Dendritic cell treated with granulocyte-macrophage colony-stimulating factor and Interleukin-4, amounts not matched to agents 40 ng/mL and 50 ng/mL, for 4 days (primary cell): ENCODE measurements around the gene FBXL5.

Experiments
- H3K27ac Mint-ChIP-seq: one replicate; pipeline ENCODE4 v1.8.0; 2022; ENCODE audit warnings: mild to moderate bottlenecking, mixed read lengths
- H3K27me3 Mint-ChIP-seq: one replicate; pipeline ENCODE4 v1.8.0; 2022; ENCODE audit warnings: mild to moderate bottlenecking, mixed read lengths
- H3K36me3 Mint-ChIP-seq: one replicate; pipeline ENCODE4 v1.8.0; 2022; ENCODE audit warnings: low read depth, mixed read lengths
- H3K4me1 Mint-ChIP-seq: one replicate; pipeline ENCODE4 v1.8.0; 2022; ENCODE audit warnings: low read depth, mixed read lengths
- H3K4me3 Mint-ChIP-seq: one replicate; pipeline ENCODE4 v1.8.0; 2022; ENCODE audit warnings: mild to moderate bottlenecking, moderate library complexity, mixed read lengths
- H3K9me3 Mint-ChIP-seq: one replicate; pipeline ENCODE4 v1.8.0; 2022; ENCODE audit warnings: mixed read lengths
- intact Hi-C: fragments of 100-400 bp; cut with micrococcal nuclease; formaldehyde crosslinking; loops from one replicate; pipeline ENCODE4 v1.15.0; 2022

Gene FBXL5

GRCh38 chr4:15668566-15669435 lies 13.6 kb upstream of the FBXL5 start:
- no peaks in the 10 kb centered on the region for H3K36me3 Mint-ChIP-seq
- H3K4me3 Mint-ChIP-seq: no peak overlapping the region
- peaks cover 36% of the 10 kb centered on the region for H3K4me1 Mint-ChIP-seq
- no peak overlapping the region for H3K27ac Mint-ChIP-seq
- no peaks in the 10 kb centered on the region for H3K9me3 Mint-ChIP-seq
- H3K27me3 Mint-ChIP-seq: no peaks in the 10 kb centered on the region
- intact Hi-C loops: no loop called here

- Mint-ChIP-seq H3K27ac (peak overlapping the region; percentile 88), H3K4me3 (no peak overlapping the region), H3K27me3 (no peaks in the 10 kb centered on the region), H3K36me3 (no peaks in the 10 kb centered on the region), H3K9me3 (no peaks in the 10 kb centered on the region), H3K4me1 (peaks cover 36% of the 10 kb centered on the region)
- intact Hi-C loops: no loop called here
Observed at GRCh38 chr4:15667006-15667405, 11.8 kb upstream of the FBXL5 start.

DNA sequence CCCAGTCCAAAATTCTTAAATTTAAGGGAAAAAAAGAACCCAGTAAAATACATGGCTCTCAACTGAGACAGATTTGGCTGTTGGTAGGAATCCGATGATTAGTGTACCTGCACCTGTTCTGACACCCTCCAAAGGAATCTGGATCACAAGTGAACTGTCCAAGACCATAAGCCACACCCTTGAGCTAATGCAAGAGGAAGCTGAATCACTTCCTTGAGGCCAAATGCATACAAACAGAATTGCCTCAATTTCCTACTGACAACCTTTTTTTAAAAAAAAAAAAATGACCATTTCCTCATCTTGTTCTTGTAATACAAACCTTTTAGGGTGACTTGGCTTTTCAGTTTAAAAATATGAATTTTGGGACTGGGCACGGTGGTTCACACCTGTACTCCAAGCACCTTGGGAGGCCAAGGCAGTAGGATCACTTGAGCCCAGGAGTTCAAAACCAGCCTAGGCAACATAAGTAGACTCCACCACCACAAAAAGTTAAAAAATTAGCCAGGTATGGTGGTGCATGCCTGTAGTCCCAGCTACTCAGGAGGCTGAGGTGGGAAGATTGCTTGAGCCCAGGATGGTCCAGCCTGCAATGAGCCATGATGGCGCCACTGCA lies 10.7 kb upstream of the FBXL5 start:
- H3K4me1 Mint-ChIP-seq: peaks cover 30% of the 10 kb centered on the region
- no peaks in the 10 kb centered on the region for H3K27me3 Mint-ChIP-seq
- no peaks in the 10 kb centered on the region for H3K36me3 Mint-ChIP-seq
- H3K4me3 Mint-ChIP-seq: no peak overlapping the region
- intact Hi-C loops: no loop called here
- peak overlapping the region; percentile 88 for H3K27ac Mint-ChIP-seq
- no peaks in the 10 kb centered on the region for H3K9me3 Mint-ChIP-seq

DNA sequence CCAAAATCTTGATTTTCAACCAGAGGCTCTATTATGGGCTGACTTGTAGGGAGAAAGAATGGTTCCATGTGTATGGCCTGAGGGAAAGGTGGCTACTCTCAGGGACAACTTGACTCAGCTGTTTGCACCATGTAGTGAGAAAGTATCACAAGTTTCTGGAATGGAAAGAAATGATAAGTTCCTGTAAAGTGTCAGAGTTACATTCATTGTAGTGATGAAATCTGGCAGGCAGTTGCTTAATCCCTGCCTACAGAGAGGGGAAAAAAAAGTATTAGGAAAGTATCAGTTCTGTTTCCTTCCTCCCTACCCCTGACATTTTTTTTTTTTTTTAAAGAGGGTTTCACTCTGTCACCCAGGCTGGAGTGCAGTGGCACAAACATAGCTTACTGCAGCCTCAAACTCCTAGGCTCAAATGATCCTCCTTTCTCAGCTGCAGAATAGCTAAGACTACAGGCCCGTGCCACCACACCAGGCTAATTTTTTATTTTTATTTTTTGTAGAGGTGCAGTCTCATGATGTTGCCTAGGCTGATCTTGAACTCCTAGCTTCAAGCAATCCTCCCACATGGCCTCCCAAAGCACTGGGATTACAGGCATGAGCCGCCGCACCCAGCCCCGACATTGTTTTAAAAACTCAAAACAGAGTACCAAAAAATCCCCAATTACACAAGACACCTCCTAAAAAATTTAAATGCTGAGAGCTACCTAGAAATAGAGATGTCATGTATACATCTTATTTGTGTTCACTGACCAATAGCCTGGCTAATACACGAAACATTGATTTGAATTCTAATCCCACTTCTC lies 4.8 kb upstream of the FBXL5 start:
- H3K4me3 Mint-ChIP-seq: peak overlapping the region; percentile 6
- intact Hi-C loops: loop anchor here (10.0 kb wide), 1 partner anchor 125 kb away; no protein-coding TSS in a partner anchor
- H3K27me3 Mint-ChIP-seq: no peaks in the 10 kb centered on the region
- peaks cover 57% of the 10 kb centered on the region for H3K4me1 Mint-ChIP-seq
- H3K36me3 Mint-ChIP-seq: peaks cover 4% of the 10 kb centered on the region
- no peaks in the 10 kb centered on the region for H3K9me3 Mint-ChIP-seq
- H3K27ac Mint-ChIP-seq: peak overlapping the region; percentile 88

GRCh38 chr4:15658781-15659180 lies 3.6 kb upstream of the FBXL5 start:
- H3K27me3 Mint-ChIP-seq: no peaks in the 10 kb centered on the region
- intact Hi-C loops: loop anchor here (10.0 kb wide), 1 partner anchor 126 kb away; no protein-coding TSS in a partner anchor
- H3K27ac Mint-ChIP-seq: peak overlapping the region; percentile 88
- peaks cover 47% of the 10 kb centered on the region for H3K4me1 Mint-ChIP-seq
- H3K36me3 Mint-ChIP-seq: peaks cover 13% of the 10 kb centered on the region
- H3K9me3 Mint-ChIP-seq: no peaks in the 10 kb centered on the region
- no peak overlapping the region for H3K4me3 Mint-ChIP-seq

GRCh38 chr4:15658136-15658770 lies 3.1 kb upstream of the FBXL5 start:
- intact Hi-C loops: loop anchor here (10.0 kb wide), 1 partner anchor 127 kb away; no protein-coding TSS in a partner anchor
- H3K9me3 Mint-ChIP-seq: no peaks in the 10 kb centered on the region
- H3K27me3 Mint-ChIP-seq: no peaks in the 10 kb centered on the region
- H3K27ac Mint-ChIP-seq: peak overlapping the region; percentile 74
- H3K4me1 Mint-ChIP-seq: peaks cover 51% of the 10 kb centered on the region
- H3K4me3 Mint-ChIP-seq: no peak overlapping the region
- peaks cover 13% of the 10 kb centered on the region for H3K36me3 Mint-ChIP-seq

- Mint-ChIP-seq H3K27me3 (no peaks in the 10 kb centered on the region), H3K27ac (peak overlapping the region; percentile 74), H3K9me3 (no peaks in the 10 kb centered on the region), H3K36me3 (peaks cover 13% of the 10 kb centered on the region), H3K4me1 (peaks cover 51% of the 10 kb centered on the region), H3K4me3 (no peak overlapping the region)
- intact Hi-C loops: loop anchor here (10.0 kb wide), 1 partner anchor 127 kb away; no protein-coding TSS in a partner anchor
Observed at GRCh38 chr4:15657366-15657765, 2.2 kb upstream of the FBXL5 start.

- peaks cover 62% of the 10 kb centered on the region for H3K4me1 Mint-ChIP-seq
- H3K27ac Mint-ChIP-seq: peak overlapping the region; percentile 99
- peaks cover 13% of the 10 kb centered on the region for H3K36me3 Mint-ChIP-seq
- H3K27me3 Mint-ChIP-seq: no peaks in the 10 kb centered on the region
- no peaks in the 10 kb centered on the region for H3K9me3 Mint-ChIP-seq
- H3K4me3 Mint-ChIP-seq: peak overlapping the region; percentile 96
- intact Hi-C loops: loop anchor here (10.0 kb wide), 1 partner anchor 129 kb away; no protein-coding TSS in a partner anchor
Observed at GRCh38 chr4:15656038-15656470, 897 bp upstream of the FBXL5 start.

DNA sequence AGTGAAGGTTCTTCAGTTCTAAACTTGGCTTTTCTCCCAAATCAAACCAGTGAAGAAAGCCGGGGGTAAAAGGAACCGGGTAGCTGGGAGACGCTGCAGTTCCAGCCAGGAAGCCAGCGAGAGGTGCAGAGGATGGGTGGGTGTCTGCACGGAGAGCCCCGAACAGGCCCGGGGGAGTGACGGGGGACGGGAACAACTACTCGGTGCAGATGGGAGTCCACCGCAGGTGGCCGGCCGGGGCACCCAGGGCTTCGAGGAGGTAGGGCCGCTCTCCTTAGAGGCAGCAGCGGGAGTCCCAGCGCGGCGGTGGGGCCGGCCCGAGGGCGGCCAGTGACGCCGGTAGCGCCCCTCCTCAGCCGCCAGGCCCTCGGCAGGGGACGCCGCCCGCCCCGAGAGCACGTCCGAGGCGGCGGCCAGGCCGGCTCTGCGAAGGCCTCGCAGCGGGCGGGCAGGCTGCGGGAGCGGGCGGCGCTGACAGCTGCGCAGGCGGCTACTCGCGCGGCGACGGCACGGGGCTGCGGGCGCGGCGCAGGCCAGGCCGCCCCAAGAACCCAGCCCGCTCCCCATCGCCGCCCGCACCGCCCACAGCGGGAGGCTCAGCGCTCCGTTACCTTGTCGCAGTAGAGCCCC lies 449 bp downstream of the FBXL5 start:
- Mint-ChIP-seq H3K36me3 (peaks cover 13% of the 10 kb centered on the region), H3K4me1 (peaks cover 62% of the 10 kb centered on the region), H3K27ac (peak overlapping the region; percentile 99), H3K9me3 (no peaks in the 10 kb centered on the region), H3K4me3 (peak overlapping the region; percentile 99), H3K27me3 (no peaks in the 10 kb centered on the region)
- intact Hi-C loops: loop anchor here (1.0 to 10.0 kb wide), 3 partner anchors 27 to 417 kb away; partner anchors contain the start of gene FAM200B

DNA sequence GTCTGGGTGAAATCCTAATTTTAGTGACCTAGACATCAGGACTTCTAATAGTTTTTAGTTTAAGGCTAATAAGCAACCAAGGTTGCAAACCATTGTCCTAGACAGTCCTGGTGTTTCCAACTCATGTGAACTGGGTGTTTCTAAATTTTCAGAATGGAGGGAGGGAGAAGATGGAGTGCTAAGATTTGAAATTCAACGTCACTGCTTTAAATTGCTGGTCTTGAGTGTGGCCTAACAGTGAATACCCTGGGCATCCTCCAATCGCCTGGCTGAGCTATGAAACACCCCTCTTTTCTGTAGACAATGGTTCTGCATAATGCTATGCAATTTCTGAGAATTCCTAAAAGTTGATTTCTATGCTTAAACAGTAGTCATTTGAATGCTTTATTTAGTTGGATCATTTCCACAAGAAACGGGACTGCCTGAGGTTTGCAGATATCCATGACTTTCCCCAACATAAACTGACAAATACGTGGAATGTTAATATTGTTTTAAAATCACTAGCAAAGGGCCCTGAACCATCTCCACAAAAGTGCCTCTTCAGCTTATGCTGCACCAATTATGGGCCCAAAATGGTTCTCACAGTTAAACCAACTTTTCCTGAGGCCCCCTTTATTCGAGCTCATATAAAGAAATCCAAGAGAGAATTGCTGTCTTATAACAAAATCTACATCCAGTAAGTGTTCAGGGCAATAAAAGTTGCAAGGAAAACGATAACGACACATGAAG lies 1.1 kb downstream of the FBXL5 start:
- Mint-ChIP-seq H3K4me3 (peak overlapping the region; percentile 99), H3K27ac (peak overlapping the region; percentile 99), H3K9me3 (no peaks in the 10 kb centered on the region), H3K36me3 (peaks cover 13% of the 10 kb centered on the region), H3K4me1 (peaks cover 65% of the 10 kb centered on the region), H3K27me3 (no peaks in the 10 kb centered on the region)
- intact Hi-C loops: loop anchor here (5.0 to 10.0 kb wide), 2 partner anchors 131 to 417 kb away; no protein-coding TSS in a partner anchor

DNA sequence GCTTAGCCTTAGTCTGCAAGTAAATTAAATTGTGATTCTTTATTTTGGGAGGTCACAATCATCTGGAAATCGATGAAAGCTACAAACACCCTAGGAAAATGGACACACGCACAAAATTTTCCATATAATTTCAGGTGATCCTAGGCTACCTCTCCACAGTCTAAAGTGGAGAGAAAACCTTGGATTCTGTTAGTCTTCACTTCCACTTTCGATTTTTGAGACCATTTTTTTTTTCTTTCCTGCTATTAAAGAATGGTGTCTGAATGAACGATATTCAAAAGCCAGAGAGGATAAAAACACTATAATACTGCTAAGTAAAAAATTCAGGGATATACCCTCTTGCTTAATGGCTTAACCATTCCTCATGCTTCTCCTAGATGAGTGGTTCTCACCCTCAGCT lies 1.7 kb downstream of the FBXL5 start:
- H3K36me3 Mint-ChIP-seq: peaks cover 13% of the 10 kb centered on the region

DNA sequence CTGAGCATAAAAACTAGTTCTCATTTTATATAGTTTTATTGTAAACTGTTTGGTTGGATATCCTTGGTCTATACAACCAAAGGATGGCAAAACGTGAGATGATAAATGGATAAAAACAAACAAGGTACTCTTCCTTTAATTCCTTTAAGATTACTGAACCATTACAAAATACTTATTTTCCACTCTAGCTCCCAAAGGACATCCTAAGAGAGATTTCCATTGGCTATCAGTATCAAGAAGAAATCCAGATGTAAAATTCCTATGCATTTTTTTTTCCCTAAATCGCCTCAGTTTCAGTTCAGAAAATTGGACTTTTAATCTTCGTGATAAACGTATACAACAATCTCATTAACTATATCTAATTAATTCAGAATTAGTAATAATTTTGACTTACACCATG lies 2.3 kb downstream of the FBXL5 start:
- intact Hi-C loops: loop anchor here (5.0 to 10.0 kb wide), 2 partner anchors 132 to 416 kb away; no protein-coding TSS in a partner anchor
- Mint-ChIP-seq H3K27me3 (no peaks in the 10 kb centered on the region), H3K27ac (peak overlapping the region; percentile 99), H3K9me3 (no peaks in the 10 kb centered on the region), H3K4me1 (peaks cover 68% of the 10 kb centered on the region), H3K36me3 (peaks cover 13% of the 10 kb centered on the region), H3K4me3 (peak overlapping the region; percentile 99)

More for the DNA sequence above, 1.7 kb downstream of the FBXL5 start:
- peak overlapping the region; percentile 99 for H3K27ac Mint-ChIP-seq
- peaks cover 68% of the 10 kb centered on the region for H3K4me1 Mint-ChIP-seq
- peak overlapping the region; percentile 99 for H3K4me3 Mint-ChIP-seq
- no peaks in the 10 kb centered on the region for H3K9me3 Mint-ChIP-seq
- H3K27me3 Mint-ChIP-seq: no peaks in the 10 kb centered on the region
- intact Hi-C loops: loop anchor here (5.0 to 10.0 kb wide), 2 partner anchors 131 to 416 kb away; no protein-coding TSS in a partner anchor
